ENCODE data around the gene PSMB11.
"Not testable (repeated sequence)": the region's sequence is repeated elsewhere in the genome, so short reads cannot be mapped to it uniquely, and the experiment has no call there.

The PSMB11 gene, protein sequence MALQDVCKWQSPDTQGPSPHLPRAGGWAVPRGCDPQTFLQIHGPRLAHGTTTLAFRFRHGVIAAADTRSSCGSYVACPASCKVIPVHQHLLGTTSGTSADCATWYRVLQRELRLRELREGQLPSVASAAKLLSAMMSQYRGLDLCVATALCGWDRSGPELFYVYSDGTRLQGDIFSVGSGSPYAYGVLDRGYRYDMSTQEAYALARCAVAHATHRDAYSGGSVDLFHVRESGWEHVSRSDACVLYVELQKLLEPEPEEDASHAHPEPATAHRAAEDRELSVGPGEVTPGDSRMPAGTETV

DNA sequence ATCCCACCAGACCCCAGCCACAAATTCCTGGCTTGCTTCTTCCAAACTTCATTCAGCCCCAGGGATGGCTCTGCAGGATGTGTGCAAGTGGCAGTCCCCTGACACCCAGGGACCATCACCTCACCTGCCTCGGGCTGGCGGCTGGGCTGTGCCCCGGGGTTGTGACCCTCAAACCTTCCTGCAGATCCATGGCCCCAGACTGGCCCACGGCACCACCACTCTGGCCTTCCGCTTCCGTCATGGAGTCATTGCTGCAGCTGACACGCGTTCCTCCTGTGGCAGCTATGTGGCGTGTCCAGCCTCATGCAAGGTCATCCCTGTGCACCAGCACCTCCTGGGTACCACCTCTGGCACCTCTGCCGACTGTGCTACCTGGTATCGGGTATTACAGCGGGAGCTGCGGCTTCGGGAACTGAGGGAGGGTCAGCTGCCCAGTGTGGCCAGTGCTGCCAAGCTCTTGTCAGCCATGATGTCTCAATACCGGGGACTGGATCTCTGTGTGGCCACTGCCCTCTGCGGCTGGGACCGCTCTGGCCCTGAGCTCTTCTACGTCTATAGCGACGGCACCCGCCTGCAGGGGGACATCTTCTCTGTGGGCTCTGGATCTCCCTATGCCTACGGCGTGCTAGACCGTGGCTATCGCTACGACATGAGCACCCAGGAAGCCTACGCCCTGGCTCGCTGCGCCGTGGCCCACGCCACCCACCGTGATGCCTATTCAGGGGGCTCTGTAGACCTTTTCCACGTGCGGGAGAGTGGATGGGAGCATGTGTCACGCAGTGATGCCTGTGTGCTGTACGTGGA is at the start of gene PSMB11:
Gene PSMB11, plus strand, starts transcription at position 51 of the 804 bp plus-strand sequence. Its CDS starts 14 bp downstream, at position 65.
- DNase-seq, result no peak

DNA sequence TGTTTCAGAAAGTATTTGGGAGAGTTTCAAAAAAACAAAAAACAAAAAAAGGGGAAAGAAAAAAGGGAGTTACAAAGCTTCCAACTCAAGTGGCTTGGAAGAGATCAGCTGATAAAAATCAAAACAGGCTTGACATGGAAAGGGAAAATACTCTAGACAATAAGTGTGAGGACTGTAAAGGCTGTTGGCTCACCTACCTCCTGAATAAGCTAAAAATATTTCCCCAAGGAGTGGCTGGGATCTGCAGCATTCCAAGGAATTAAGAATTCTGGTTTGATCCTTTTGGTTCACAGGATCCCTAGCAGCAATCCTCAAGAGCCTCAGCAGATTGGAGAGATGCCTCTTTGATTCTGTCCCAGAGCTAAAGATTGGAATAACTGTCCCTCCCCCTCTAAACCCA is 48.5 kb upstream of the PSMB11 start:
- no peak for DNase-seq

DNA sequence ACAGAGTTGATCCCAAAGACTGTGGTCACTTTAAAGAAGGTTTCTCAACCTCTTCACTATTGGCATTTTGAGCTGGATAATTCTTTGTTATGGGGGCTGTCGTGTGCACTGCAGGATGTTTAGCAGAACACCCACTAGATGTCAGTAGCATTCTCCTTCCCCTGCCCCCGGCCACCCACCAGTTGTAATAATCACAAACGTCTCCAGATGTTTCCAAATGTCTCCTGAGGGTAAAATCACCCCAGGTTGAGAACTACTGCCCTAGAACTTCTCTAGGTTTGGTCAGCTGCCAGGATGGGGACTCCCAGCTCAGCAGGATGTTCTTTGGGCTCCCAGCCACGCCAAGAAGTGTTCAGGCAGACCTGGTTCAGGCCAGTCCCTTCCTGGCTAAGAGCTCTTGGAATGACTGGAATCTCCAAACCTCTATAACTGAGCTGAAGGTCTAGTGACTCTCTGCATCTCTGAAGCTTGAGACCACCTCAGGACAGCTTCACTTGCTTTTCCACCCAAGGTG is 47.2 kb upstream of the PSMB11 start:
- no peak for DNase-seq

GRCh38 chr14:22995889-22996625 is 46.0 kb upstream of the PSMB11 start:
- DNase-seq, result no peak

DNA sequence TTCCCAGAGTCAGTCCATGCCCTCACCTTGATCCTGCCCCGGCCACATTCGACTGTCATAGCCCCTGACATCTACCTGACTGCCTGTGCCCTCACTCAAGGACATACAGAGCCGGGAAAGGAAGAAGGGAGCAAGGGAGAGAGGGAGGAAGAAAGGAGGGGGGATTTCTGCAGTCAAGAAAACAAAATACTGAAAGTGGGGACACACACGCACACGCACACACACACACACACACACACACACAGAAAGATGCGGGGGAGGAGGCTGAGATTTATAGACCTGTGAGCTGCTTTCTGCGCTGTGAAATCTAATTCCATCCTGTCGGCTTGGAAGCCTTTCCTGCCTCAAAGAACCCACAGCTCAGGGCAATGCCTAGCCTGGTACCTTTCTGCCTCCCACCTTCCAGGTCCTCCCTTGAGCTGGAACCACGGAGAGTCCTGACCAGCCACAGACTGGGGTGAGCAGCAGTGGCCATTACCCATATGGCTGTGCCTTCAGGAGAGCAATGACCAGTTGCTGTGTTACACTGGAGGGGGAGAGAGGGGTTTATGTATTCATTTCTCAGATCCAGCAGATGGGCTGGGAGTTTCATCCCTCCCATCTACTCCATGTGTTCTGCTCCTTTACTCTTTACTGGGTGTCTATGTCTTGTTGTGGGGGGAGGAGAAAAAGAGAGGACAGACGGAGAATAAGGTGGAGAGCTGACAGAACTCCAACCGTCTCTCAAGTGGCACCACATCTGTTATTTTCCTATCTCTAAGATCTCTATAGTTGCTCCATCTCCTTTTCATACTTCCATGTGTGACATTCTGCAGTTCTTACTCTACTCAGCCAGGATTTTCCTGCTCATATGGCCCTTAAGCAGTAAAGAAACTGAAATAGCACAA is 45.0 kb upstream of the PSMB11 start:
- DNase-seq, result no peak

GRCh38 chr14:22997676-22998323 is 44.2 kb upstream of the PSMB11 start:
- no peak for DNase-seq

- no peak for DNase-seq
These were observed 43.5 kb upstream of the PSMB11 start for GRCh38 chr14:22998329-22999012.

- no peak for DNase-seq
These were observed 41.2 kb upstream of the PSMB11 start for GRCh38 chr14:23000860-23001259.

DNA sequence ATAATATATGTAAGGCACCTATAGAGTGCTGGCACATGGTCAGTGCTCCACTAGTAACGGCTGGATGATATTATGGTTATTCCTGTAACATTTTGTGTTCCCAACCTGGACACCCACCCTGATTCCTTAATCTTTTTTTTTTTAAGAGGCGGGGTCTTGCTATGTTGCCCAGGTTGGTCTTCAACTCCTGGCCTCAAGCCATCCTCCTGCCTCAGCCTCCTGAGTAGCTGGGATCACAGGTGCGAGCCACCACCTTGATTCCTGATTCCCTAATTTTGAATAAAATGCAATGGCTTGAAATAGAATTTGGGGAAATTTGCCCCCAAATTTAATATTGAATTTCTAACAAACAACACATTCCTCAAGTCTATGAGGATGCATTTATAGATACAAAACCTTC is 39.4 kb upstream of the PSMB11 start:
- DNase-seq, result no peak

GRCh38 chr14:23004274-23004673 is 37.7 kb upstream of the PSMB11 start:
- not testable (repeated sequence) for DNase-seq

DNA sequence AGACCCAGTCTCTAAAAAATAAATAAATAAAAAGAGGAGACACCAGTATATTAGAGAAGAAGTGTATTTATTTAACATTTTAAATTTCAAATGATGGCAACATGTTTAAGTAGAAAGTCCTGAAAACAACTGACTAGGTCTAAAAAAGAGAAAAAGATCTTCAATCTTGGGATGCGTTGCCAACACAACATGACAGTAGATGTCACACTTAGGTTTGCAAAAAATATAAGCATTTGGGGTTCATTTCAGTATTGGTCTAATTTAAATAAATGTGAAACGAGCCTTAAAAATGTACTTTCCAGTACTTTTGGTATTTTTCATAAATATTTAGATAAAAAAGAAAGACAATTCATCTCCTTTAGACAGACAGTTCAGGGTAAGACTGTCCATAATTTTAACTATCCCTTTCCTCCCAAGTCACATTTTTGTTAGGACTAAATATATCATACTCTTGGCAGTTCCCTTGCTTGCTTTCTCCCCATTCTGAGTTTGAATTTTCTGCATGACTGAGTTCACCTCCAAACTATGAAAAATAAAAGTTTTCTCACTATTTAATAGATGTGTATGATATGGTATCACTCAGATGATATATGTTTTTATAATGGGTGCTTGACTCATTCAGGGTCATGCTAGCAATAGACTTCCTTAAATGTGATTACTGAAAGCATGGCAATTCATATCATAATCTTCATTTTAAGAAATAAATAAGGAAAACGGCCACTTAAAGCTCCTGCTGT is 36.4 kb upstream of the PSMB11 start:
- DNase-seq, result no peak

DNA sequence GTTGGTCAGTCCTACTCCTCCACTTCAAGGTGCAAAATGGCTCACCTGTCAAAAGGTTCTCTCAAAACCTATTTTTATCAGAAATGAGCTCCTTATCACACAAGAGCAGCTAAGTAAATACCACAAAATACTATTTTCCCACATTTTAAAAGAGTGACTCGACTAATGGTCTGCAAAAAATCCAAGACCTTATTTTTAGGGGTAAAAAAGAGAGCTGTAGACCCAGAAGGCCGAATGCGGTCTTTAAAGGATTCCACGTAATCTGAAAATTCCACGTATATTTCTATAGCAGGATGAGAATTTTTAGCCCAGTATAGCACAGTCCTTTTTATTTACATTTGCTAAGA is 35.9 kb upstream of the PSMB11 start:
- no peak for DNase-seq

DNA sequence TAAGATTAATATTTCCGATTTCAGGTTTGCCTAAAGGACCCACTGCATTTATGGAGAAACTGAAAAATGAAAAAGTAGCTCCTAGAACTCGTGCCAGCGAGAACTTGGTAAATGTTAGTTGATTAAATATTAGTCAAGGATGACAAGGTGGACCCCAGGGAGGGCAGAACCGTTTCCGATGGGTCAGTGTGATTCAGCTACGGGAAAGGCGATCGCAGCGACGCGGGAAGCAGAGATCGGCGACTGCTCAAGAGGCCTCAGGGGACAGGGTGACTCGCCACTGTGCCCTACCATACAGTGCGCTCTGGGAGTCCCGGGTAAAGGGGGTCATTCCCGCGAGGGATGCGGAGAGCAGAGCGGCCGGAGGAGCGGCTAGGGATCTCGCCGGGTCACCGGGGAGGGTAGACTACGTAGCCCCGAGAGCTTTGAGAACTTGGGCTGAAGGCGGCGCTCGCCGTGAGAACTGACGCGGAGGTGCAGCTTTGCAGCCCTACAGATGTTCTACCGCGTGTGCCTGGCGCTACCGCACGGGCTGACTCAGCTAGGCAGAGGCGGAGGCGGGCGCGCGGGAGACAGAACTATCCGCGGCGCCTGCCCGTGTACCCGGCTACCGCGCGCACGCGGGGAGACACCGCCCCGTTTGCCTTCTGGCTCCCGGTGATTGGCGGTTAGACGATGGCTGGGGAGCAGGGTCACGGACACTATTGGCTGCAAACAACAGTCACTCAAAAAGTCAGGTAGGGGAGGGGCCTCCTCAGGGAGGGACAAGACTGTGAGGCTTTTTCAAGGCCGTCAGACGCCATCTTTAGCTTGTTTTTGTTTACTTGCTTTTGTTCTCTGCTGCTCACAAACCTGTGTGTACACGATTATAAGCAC is 35.2 kb upstream of the PSMB11 start:
- DNase-seq, result peak; percentile 94

- DNase-seq, result no peak
These were observed 33.2 kb upstream of the PSMB11 start for GRCh38 chr14:23008831-23009230.

GRCh38 chr14:23009483-23009938 is 32.5 kb upstream of the PSMB11 start:
- no peak for DNase-seq

GRCh38 chr14:23009939-23010726 is 31.9 kb upstream of the PSMB11 start, which contains the start of gene C14orf93:
Gene C14orf93 (minus strand): TSS chr14:23010143. CDS start chr14:22999023, 11,120 bp downstream.
- DNase-seq, result peak; percentile 55

DNA sequence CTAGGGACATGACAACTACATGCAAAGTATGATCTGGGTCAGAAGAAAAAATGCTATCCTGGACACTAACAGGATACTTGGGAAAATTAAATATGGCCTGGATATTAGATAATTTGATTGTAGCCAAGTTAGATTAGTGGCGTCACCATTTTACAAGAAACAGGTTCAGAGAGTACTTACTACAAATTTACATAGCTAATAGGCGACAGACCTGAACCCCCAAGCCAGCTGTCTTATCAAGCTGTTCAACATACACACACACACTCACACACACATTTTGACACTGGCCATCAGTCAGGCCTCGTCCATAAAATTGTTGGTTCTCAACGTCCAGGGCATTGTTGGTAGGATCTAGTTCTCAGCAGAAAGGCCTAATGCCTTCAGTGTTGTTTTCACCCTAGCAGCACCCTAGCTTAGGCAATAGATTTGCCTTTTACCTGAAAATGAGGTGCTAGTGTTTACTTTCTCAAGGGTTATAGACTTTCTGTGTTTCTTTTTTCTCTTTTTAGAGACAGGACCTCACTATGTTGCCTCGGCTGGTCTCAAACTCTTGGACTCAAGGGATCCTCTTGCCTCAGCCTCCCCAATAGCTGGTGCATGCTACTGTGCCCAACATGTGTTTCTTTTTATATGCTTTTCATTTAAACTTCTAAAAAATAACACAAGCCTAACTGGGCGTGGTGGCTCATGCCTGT is 28.8 kb upstream of the PSMB11 start:
- no peak for DNase-seq

DNA sequence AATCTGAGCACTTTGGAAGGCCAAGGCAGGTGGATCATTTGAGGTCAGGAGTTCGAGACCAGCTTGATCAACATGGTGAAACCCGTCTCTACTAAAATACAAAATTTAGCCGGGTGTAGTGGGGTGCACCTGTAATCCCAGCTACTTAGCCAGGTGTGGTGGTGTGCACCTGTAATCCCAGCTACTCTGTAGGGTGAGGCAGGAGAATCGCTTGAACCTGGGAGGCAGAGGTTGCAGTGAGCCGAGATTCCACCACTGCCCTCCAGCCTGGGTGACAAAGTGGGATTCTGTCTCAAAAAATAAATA is 28.3 kb upstream of the PSMB11 start:
- DNase-seq, result not testable (repeated sequence)
